Sigmoid colon (tissue), 7 donors: ENCODE measurements around the gene KAT7. TPM values are rescaled to one million over a fixed set of nuclear protein-coding genes. Genes with fewer than 3 reads are reported as not detected.

Experiments
- DNase-seq: peaks from one replicate; pipeline ENCODE4 v3.0.0-alpha.2; 2019
- H3K27ac ChIP-seq, 4 donors: fragments of 200-600 bp; sonication (generic); one replicate each; pipeline ENCODE4 v1.5.1; 2016 to 2019; ENCODE audit warnings: mild to moderate bottlenecking in 1 of 4
- H3K27me3 ChIP-seq, 3 donors: fragments of 200-600 bp; sonication (generic); one replicate each; pipeline ENCODE4 v1.5.1; 2019; ENCODE audit warnings: mild to moderate bottlenecking in 1 of 3
- H3K36me3 ChIP-seq, 4 donors: fragments of 200-600 bp; sonication (generic); one replicate each; pipeline ENCODE4 v1.5.1; 2016 to 2019
- H3K4me1 ChIP-seq, 4 donors: fragments of 200-600 bp; sonication (generic); one replicate each; pipeline ENCODE4 v1.5.1; 2017 to 2019
- H3K4me3 ChIP-seq, 4 donors: fragments of 200-600 bp; sonication (generic); one replicate each; pipeline ENCODE4 v1.5.1; 2017 to 2019; ENCODE audit warnings: mild to moderate bottlenecking in 2 of 4, moderate library complexity in 1 of 4
- H3K9me3 ChIP-seq, 4 donors: fragments of 200-600 bp in 3 of 4; sonication (generic) in 3 of 4; one replicate each; pipeline versions ENCODE4 v1.5.1 to v1.6.1; 2013 to 2019
- CTCF ChIP-seq, 4 experiments: fragments of 450-650 bp in 3 of 4; fragments of 200-600 bp in 1 of 4; IDR thresholded peaks; one replicate each; pipeline ENCODE4 v1.5.1; 2016 to 2019; ENCODE audit warnings: antibody characterized with exemption in 4 of 4, mild to moderate bottlenecking in 3 of 4, moderate library complexity in 2 of 4
- EP300 ChIP-seq, 4 donors: sonication (generic); formaldehyde crosslinking; IDR thresholded peaks; one replicate each; pipeline ENCODE4 v1.6.1; 2017; ENCODE audit warnings: antibody characterized with exemption in 4 of 4
- POLR2A ChIP-seq, 2 donors: fragments of 450-650 bp; IDR thresholded peaks; one replicate each; pipeline ENCODE4 v1.6.1; 2016; ENCODE audit warnings: antibody characterized with exemption in 2 of 2, mild to moderate bottlenecking in 2 of 2, moderate library complexity in 2 of 2
- POLR2AphosphoS5 ChIP-seq, 4 donors: sonication (generic); formaldehyde crosslinking; IDR thresholded peaks; one replicate each; pipeline ENCODE4 v1.6.1; 2017; ENCODE audit warnings: antibody characterized with exemption in 4 of 4
- WGBS, 2 donors: extraction: QIAGEN DNeasy Blood & Tissue Kit; methylation state at CpG; one replicate each; pipeline ENCODE4 v1.1.7; 2013; 5-methylcytosine and 5-hydroxymethylcytosine counted together
- intact Hi-C: fragments of 100-400 bp; cut with DNase I; formaldehyde crosslinking; loops from one replicate; pipeline ENCODE4 v1.15.1; 2023
- polyA plus RNA-seq, 3 donors: library from polyadenylated mRNA; stranded (reverse); fragments of 200-250 nt; gene quantifications; one replicate each; pipeline ENCODE4 v1.2.3, GENCODE V29; 2013
- total RNA-seq, 4 donors: library from RNA; depleted of rRNA; stranded (reverse); fragments of >200 nt; gene quantifications; one replicate each; pipeline ENCODE4 v1.1.0, GENCODE V29; 2016
- donor health status: healthy with polysubstance abuse.
- donor health status: Bipolar disorder and iron deficiency.
- donor health status: healthy.

Gene KAT7
- total and polyA plus RNA-seq, 7 donors = 6.2 to 34.9 (median 23.8) TPM

GRCh38 chr17:49872754-49873377 is 84.4 kb downstream of the KAT7 start:
- TF ChIP-seq POLR2A (IDR thresholded peaks at IDR 0.05) (no peak), POLR2AphosphoS5 (IDR thresholded peaks at IDR 0.05) (no peak), EP300 (IDR thresholded peaks at IDR 0.05) (no peak), CTCF (IDR thresholded peaks at IDR 0.05) (no peak)
- Histone ChIP-seq H3K27me3 (peaks cover 0 to 13% (median 0%) of the 10 kb centered on the region in 3 donors), H3K27ac (no peak overlapping the region), H3K4me3 (no peak overlapping the region), H3K36me3 (no peaks in the 10 kb centered on the region), H3K4me1 (no peaks in the 10 kb centered on the region), H3K9me3 (no peaks in the 10 kb centered on the region)
- DNase-seq = no peak
- intact Hi-C loops = no loop called here
- WGBS, 2 donors = 69 to 77% methylated on average over 6 of the region's 6 CpGs

- DNase-seq = no peak
- 42 to 66% methylated on average over 6 of the region's 6 CpGs for WGBS, 2 donors
- TF ChIP-seq CTCF (IDR thresholded peaks at IDR 0.05) (no peak), POLR2AphosphoS5 (IDR thresholded peaks at IDR 0.05) (no peak), EP300 (IDR thresholded peaks at IDR 0.05) (no peak), POLR2A (IDR thresholded peaks at IDR 0.05) (no peak)
- H3K4me3 ChIP-seq = no peak overlapping the region
- peaks cover 0 to 13% (median 0%) of the 10 kb centered on the region in 3 donors for H3K27me3 ChIP-seq
- no peaks in the 10 kb centered on the region for H3K4me1 ChIP-seq
- intact Hi-C loops = no loop called here
- no peaks in the 10 kb centered on the region for H3K9me3 ChIP-seq
- no peaks in the 10 kb centered on the region for H3K36me3 ChIP-seq
- H3K27ac ChIP-seq = no peak overlapping the region
Observed at GRCh38 chr17:49873466-49873865, 85.0 kb downstream of the KAT7 start.

- no peaks in the 10 kb centered on the region for H3K4me1 ChIP-seq
- no peaks in the 10 kb centered on the region for H3K36me3 ChIP-seq
- 67 to 82% methylated on average over 3 of the region's 3 CpGs for WGBS, 2 donors
- no peak overlapping the region for H3K27ac ChIP-seq
- peaks cover 0 to 13% (median under 1%) of the 10 kb centered on the region in 3 donors for H3K27me3 ChIP-seq
- intact Hi-C loops = no loop called here
- H3K9me3 ChIP-seq = no peaks in the 10 kb centered on the region
- DNase-seq = no peak
- no peak overlapping the region for H3K4me3 ChIP-seq
- TF ChIP-seq POLR2AphosphoS5 (IDR thresholded peaks at IDR 0.05) (no peak), CTCF (IDR thresholded peaks at IDR 0.05) (no peak), POLR2A (IDR thresholded peaks at IDR 0.05) (no peak), EP300 (IDR thresholded peaks at IDR 0.05) (no peak)
Observed at GRCh38 chr17:49873926-49874325, 85.4 kb downstream of the KAT7 start.

GRCh38 chr17:49874911-49875310 is 86.4 kb downstream of the KAT7 start:
- intact Hi-C loops = no loop called here
- TF ChIP-seq POLR2AphosphoS5 (IDR thresholded peaks at IDR 0.05) = no peak
- no peak for TF ChIP-seq EP300 (IDR thresholded peaks at IDR 0.05)
- no peak for TF ChIP-seq CTCF (IDR thresholded peaks at IDR 0.05)
- TF ChIP-seq POLR2A (IDR thresholded peaks at IDR 0.05) = no peak
- 79 to 91% methylated on average over 2 of the region's 2 CpGs for WGBS, 2 donors
- Histone ChIP-seq H3K27ac (no peak overlapping the region), H3K9me3 (no peaks in the 10 kb centered on the region), H3K27me3 (peaks cover 0 to 22% (median 11%) of the 10 kb centered on the region in 3 donors), H3K4me1 (no peaks in the 10 kb centered on the region), H3K36me3 (no peaks in the 10 kb centered on the region), H3K4me3 (no peak overlapping the region)
- DNase-seq = no peak

GRCh38 chr17:49875685-49876084 is 87.2 kb downstream of the KAT7 start:
- H3K27me3 ChIP-seq = peaks cover under 1 to 30% (median 18%) of the 10 kb centered on the region in 3 donors
- 67 to 72% methylated on average over 9 of the region's 9 CpGs for WGBS, 2 donors
- intact Hi-C loops = no loop called here
- no peak overlapping the region for H3K4me3 ChIP-seq
- no peak overlapping the region for H3K27ac ChIP-seq
- H3K9me3 ChIP-seq = no peaks in the 10 kb centered on the region
- no peak for DNase-seq
- H3K36me3 ChIP-seq = no peaks in the 10 kb centered on the region
- H3K4me1 ChIP-seq = peaks cover 0 to 7% (median 6%) of the 10 kb centered on the region in 4 donors
- no peak for TF ChIP-seq EP300 (IDR thresholded peaks at IDR 0.05)
- TF ChIP-seq CTCF (IDR thresholded peaks at IDR 0.05) = no peak
- TF ChIP-seq POLR2AphosphoS5 (IDR thresholded peaks at IDR 0.05) = no peak
- no peak for TF ChIP-seq POLR2A (IDR thresholded peaks at IDR 0.05)
